ENCODE data around the gene MTARC2.

GRCh38 chr1:220813013-220813412, 64.9 kb downstream of the MTARC2 start:
- no peak for TF ChIP-seq CTCF (IDR thresholded peaks at IDR 0.05)
- no peak for TF ChIP-seq EZH2 (IDR thresholded peaks at IDR 0.05; ENCODE audit: borderline replicate concordance, insufficient read depth, low read depth, low read length, poor library complexity, severe bottlenecking)

All from B cell (primary cell).